Peyer's patch (tissue), 4 donors: ENCODE measurements around the gene MAOB.

Experiments used
- POLR2A ChIP-seq, 2 donors: fragments of 450-650 bp; IDR thresholded peaks; one replicate each; pipeline ENCODE4 v1.5.1; 2017; ENCODE audit warnings: antibody characterized with exemption in 2 of 2, mild to moderate bottlenecking in 2 of 2, moderate library complexity in 2 of 2
- TF ChIP-seq, protein P1 (sequence below), 6 experiments: fragments of 450-650 bp in 4 of 6; fragments of 200-600 bp in 2 of 6; sonication (generic) in 1 of 6; IDR thresholded peaks; one replicate each; pipeline ENCODE4 v1.5.1; 2017 to 2019; ENCODE audit warnings: antibody characterized with exemption in 6 of 6, mild to moderate bottlenecking in 3 of 6, moderate library complexity in 1 of 6

DNA sequence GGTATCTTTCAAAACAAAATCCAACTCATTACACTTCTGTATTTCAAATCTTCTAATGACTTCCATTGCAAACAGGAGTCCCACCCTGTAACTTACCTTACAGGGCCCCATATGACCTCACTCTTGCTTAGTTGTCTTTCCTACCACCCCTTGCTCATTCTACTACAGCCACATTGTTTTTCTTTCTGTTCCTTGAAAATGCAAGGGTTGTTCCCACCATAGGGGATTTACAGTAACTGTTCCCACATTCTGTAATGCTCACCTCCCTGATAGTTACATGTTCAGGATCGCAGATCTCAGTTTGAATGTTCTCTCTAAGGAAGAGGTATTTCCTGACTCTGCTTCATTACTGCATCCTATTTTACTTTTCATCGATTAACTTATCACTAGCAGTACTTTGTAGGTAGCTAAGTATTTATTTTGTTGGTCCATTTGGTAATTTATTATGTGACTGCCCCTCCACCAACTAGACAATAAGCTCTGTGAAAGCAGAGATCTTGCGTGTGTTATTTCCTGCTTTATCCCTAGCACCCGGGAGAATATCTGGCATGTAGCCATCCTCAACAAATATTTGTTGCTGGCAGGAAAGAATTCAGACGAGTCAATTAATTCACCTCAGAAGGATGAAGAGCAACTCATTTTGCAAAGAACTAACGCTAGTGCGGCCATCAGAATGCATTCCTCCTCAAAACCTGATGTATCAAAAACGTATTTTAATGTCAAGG lies 21.4 kb downstream of the MAOB start:
- TF ChIP-seq, protein P1, sequence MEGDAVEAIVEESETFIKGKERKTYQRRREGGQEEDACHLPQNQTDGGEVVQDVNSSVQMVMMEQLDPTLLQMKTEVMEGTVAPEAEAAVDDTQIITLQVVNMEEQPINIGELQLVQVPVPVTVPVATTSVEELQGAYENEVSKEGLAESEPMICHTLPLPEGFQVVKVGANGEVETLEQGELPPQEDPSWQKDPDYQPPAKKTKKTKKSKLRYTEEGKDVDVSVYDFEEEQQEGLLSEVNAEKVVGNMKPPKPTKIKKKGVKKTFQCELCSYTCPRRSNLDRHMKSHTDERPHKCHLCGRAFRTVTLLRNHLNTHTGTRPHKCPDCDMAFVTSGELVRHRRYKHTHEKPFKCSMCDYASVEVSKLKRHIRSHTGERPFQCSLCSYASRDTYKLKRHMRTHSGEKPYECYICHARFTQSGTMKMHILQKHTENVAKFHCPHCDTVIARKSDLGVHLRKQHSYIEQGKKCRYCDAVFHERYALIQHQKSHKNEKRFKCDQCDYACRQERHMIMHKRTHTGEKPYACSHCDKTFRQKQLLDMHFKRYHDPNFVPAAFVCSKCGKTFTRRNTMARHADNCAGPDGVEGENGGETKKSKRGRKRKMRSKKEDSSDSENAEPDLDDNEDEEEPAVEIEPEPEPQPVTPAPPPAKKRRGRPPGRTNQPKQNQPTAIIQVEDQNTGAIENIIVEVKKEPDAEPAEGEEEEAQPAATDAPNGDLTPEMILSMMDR (IDR thresholded peaks at IDR 0.05): no peak
- no peak for TF ChIP-seq POLR2A (IDR thresholded peaks at IDR 0.05)
